HG02938 (cell line): Measurements from ENCODE around the gene SERPINA3.
"Not testable (repeated sequence)": the region's sequence is repeated elsewhere in the genome, so short reads cannot be mapped to it uniquely, and the experiment has no call there.

Source experiments
- ATAC-seq: cut with Tn5 transposase; IDR thresholded peaks from one replicate; pipeline ENCODE4 v1.9.1; 2021; ENCODE audit warnings: mild to moderate bottlenecking, moderate library complexity; ENCODE audit not compliant: unreplicated experiment

SERPINA3 gene

DNA sequence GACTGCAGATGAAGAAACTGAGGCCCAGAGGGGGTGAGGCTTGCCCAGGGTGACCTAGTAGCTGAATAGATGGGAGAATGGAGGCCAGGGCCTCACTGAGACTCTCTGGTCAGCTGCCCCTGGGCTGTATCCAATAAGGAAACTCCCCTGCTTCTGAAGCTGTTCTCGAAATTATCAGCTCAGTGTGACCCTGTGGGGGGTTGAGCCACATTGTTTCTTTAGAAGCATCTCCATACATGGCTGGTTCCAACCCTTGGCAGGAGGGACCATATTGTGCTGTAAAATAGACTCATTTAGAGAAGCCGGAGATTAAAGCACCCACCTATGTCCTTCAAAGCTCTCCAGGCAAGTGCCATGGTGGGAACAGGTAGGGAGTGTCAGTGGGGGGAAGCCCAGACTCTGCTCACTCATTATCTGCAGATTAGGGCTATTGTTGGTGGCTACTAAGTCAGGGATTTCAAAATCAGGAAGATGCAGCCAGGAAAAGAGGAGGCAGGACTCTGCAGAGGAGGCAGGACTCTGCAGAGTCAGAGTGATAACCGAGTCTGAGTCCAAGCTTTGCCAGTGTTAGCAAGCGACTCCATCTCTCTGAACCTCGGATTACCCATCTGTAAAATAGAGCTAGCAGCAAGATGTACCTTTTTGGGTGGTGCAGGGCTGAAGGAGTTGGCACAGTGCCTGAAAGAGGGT lies 27.5 kb upstream of the SERPINA3 start:
- no peak for ATAC-seq

DNA sequence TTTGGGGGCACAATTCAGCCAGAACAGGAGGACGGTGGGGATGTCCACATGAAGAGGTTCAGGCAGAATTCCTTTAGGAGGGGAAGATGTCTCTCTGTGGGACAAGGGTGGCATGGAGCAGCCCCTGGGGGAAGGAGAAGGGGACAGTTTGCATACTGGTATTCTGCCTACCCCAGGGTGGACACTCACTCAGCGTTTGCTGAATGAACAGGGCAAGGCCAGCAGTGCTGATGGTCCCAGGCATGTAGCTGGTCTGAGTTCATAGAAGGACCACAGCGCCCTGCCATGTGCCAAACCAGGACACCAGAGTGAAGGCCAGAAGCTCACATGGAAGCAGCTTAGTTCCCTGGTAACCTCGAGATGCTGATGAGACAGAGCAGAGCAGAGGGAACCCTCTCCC lies 25.6 kb upstream of the SERPINA3 start:
- no peak for ATAC-seq

GRCh38 chr14:94588311-94588710 lies 23.9 kb upstream of the SERPINA3 start:
- ATAC-seq, result no peak

GRCh38 chr14:94591073-94591472 lies 21.1 kb upstream of the SERPINA3 start:
- no peak for ATAC-seq

- no peak for ATAC-seq
Measured at GRCh38 chr14:94591871-94592270, 20.3 kb upstream of the SERPINA3 start.

- ATAC-seq, result no peak
Measured at GRCh38 chr14:94592457-94592856, 19.7 kb upstream of the SERPINA3 start.

DNA sequence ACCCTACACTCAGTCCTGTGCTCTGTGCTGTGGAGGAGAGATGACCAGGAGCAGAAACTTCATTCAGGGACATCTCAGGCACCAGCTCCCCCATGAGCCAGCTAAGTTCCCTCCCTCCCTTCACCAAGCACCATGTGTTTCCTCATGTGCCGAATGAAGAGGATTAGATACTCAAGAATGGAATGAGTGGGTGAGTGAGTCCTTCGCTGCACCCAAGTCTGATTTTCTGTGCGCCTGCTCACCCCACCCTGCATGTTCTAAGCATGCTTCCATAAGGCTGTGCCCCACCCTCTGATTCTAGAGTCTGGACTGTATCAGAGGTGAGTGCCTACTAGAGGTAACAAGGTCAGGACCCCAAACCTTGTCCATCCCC lies 18.8 kb upstream of the SERPINA3 start:
- no peak for ATAC-seq

DNA sequence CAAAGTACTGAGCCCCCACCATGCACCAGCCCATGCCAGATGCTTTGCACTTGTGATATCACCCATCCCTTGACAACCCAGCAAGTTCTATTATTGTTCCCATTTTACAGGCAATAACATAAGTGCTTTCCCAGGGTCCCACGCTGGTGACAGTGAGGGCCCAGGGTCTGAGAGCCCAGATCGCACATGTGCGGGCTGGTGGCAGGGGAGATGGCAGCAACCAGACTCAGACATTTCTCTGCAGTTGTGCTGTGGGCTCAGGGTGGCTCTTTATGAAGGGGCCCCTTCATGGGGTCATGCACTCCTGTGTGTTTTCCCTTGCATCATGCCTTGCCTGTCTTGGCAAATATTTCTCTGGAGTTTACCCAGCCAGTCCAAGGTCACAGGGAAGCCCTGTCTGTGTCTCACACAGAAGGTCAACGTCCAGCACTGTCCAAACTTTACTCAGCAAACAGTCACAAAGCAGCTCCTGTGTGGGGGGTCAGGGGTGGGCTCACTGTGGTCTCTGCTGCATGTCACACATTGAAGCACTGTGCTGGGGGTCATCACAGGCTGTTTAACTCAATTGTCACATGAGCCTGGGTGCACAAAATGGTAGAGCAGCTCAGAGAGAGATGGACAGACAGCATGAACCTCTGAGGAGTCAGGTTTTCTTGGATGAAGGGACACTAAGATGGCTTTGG lies 18.3 kb upstream of the SERPINA3 start:
- ATAC-seq, result no peak

DNA sequence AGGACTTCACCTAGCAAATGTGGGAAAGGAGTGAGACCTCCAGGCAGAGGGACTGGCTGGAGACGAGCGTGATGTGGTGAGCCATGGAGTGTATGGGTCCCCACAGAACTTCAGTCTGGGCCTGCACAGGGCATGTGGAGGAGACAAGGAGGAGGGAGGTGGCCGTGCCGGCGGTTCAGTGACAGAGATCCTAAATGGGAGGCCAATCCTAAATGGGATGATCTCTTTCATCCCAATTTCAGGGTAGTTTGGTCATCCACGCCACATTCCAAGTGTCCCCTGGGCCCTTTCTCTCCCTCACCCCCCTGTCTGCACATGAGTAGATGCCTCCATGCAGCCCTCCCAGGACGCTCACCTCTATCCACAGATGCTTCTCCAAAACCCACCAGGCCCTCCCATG lies 17.8 kb upstream of the SERPINA3 start:
- ATAC-seq, result no peak

- no peak for ATAC-seq
Measured at GRCh38 chr14:94595912-94596311, 16.3 kb upstream of the SERPINA3 start.

DNA sequence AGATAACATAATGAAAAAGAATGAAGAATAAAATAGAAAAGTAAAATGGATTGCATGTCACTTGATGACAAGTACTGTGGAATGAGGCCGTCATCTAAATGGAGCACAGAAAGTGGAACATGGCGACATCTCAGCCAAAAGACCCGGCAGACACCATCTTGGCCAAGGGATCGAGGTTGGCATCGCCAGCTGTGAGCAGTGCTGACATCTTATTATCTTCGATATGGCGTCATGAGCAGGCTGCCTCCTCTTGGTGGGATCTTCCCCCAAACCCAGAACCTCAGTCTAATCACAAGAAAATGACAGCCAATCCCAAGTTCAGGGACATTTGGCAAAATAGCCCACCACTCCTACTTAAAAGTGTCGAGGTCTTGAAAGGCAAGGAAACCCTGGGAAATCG lies 15.8 kb upstream of the SERPINA3 start:
- ATAC-seq, result no peak

GRCh38 chr14:94597788-94598187 lies 14.4 kb upstream of the SERPINA3 start:
- ATAC-seq, result no peak

- no peak for ATAC-seq
Measured at GRCh38 chr14:94598506-94598815, 13.7 kb upstream of the SERPINA3 start.

GRCh38 chr14:94598816-94599655 lies 13.2 kb upstream of the SERPINA3 start:
- ATAC-seq, result no peak

DNA sequence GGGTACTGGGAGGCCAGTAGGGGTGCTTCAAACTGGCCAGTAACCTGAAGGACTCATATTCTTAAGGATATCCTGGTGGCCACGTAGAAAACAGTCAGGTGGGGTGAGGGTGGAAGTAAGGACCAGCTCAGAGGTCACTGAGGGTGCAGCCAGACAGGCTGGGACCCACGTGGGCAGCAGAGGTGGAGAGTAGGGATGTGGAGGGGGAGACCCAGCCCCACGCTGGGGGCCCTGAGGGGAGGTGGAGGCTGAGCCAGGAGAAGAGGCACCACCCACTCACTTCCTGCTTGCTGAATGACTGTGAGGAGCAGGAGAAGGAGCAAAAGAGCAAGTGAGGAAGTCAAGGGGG lies 12.6 kb upstream of the SERPINA3 start:
- no peak for ATAC-seq

DNA sequence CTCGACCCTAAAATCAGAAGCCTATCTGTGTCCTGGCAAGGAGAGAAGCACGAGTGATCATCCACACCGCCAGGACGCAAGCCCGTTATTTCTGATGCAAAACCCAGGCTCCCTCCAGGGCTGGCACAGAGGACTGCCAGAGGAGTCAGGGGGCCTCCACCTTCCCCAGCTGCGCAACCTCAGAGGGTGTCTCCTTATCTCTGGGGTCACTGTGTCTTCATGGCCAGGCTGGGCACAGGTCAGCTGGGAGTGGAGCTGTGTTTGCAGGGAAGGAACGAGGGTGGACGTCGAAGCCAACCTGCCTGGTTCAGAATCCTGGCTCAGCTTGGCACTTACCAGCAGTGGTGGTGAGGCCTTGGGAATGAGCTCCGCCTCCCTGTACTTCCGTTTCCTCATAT lies 12.0 kb upstream of the SERPINA3 start:
- ATAC-seq, result no peak

DNA sequence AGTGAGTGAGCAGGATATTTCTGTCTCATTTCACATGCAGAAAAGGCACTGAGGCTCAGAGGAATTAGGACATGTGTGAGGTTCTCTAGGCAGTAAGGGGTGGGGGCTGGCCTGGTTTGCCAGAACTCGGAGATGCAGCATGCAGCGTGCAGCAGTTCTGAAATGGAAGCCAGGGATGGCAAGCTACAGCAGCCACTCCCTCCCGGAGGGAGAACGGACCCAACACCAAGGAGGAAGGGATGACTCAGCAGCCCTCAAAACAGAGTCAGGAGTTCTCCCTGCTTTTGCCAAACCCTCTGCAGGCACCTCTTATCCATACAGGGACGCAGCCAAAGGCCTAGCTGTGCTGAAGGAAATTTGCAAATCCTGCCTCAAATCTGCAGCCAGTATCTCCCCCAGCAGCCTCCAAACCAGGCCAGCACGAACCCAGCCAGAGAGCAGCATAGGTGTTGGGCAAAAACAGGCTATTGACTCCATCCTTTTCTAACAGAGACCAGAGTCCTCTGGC lies 10.3 kb upstream of the SERPINA3 start:
- no peak for ATAC-seq

- ATAC-seq, result no peak
Measured at GRCh38 chr14:94602722-94603121, 9.5 kb upstream of the SERPINA3 start.

GRCh38 chr14:94605361-94605760 lies 6.8 kb upstream of the SERPINA3 start:
- no peak for ATAC-seq

DNA sequence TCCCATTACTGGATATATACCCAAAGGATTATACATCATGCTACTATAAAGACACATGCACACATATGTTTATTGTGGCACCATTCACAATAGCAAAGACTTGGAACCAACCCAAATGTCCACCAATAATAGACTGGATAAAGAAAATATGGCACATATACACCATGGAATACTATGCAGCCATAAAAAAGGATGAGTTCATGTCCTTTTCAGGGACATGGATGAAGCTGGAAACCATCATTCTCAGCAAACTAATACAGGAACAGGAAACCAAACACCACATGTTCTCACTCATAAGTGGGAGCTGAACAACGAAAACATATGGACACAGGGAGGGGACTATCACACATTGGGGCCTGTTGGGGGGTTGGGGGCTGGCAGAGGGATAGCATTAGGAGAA lies 3.2 kb upstream of the SERPINA3 start:
- ATAC-seq, result not testable (repeated sequence)

- no peak for ATAC-seq
Measured at GRCh38 chr14:94611179-94611578, 1.0 kb upstream of the SERPINA3 start.
